Measurements from ENCODE around the gene INTS11. TPM values are rescaled to one million over a fixed set of nuclear protein-coding genes. Genes with fewer than 3 reads are reported as not detected.

INTS11 gene
- total RNA-seq, 1 experiment from 2014 or later: 161 TPM

GRCh38 chr1:1264868-1265272 lies 59.6 kb downstream of the INTS11 start:
- H3K4me2 ChIP-seq (ENCODE audit: low read length): no peak overlapping the region
- ChIA-PET CTCF (interaction anchor here (0.6 kb wide), 1 partner anchor 14 kb away, joined by 3 read pairs; no protein-coding TSS in a partner anchor), POLR2A (no interaction called here), RAD21 (ENCODE audit: low non-redundant PET in 1 of 2, low total read pairs in 2 of 2, uncharacterized antibody in 2 of 2, unreplicated experiment in 2 of 2) (no interaction called here)
- no peak overlapping the region for H3K4me3 ChIP-seq (replicated peaks in 1 of 2; ENCODE audit: low read depth in 1 of 2, low read length in 2 of 2)
- peaks cover 54% of the 10 kb centered on the region for H3K79me2 ChIP-seq (ENCODE audit: insufficient read depth, low read length)
- H3K9ac ChIP-seq (ENCODE audit: low read length): no peak overlapping the region
- DNase-seq (ENCODE audit: low read depth, low spot score) (no peak), ATAC-seq (peak; percentile 59)
- no peak for TF ChIP-seq CBX3 (IDR thresholded peaks at IDR 0.05; ENCODE audit: low read depth)
- peak in 2 of 3 experiments; percentile 38 to 53; a peak in 3 of 6 replicates for TF ChIP-seq CTCF (IDR thresholded peaks at IDR 0.05 in 2 of 3, conservative IDR thresholded peaks at IDR 0.05 in 1 of 3; ENCODE audit: borderline replicate concordance in 1 of 3, insufficient read depth in 1 of 3, low read depth in 2 of 3, low read length in 2 of 3)
- TF ChIP-seq ZNF274 (IDR thresholded peaks at IDR 0.05; ENCODE audit: low read depth, low read length): no peak
- peaks cover 19 to 36% of the 10 kb centered on the region in 2 experiments; a peak in 3 of 4 replicates for H3K36me3 ChIP-seq (ENCODE audit: control insufficient read depth in 1 of 2, insufficient read depth in 2 of 2, low read length in 2 of 2)
- H2AFZ ChIP-seq (ENCODE audit: low read depth, low read length, poor library complexity, severe bottlenecking): no peak overlapping the region
- no peaks in the 10 kb centered on the region for H3K27me3 ChIP-seq (ENCODE audit: insufficient read depth, low read length)
- H3K9me3 ChIP-seq (ENCODE audit: control insufficient read depth in 1 of 2, insufficient read depth in 1 of 2, low read depth in 1 of 2, low read length in 2 of 2): no peaks in the 10 kb centered on the region
- H3K27ac ChIP-seq (ENCODE audit: low read depth, low read length): no peak overlapping the region
- no peaks in the 10 kb centered on the region for H3K9me2 ChIP-seq (ENCODE audit: insufficient read depth)
- intact Hi-C loops (cut with micrococcal nuclease): no loop called here
- no TSS peak for BruUV-seq (replicated peaks)
- H3K4me1 ChIP-seq (ENCODE audit: control insufficient read depth in 1 of 2, insufficient read depth in 2 of 2, low read length in 2 of 2): peaks cover 0 to 5% of the 10 kb centered on the region in 2 experiments; a peak in 1 of 4 replicates
- H4K20me1 ChIP-seq (ENCODE audit: insufficient read depth): no peaks in the 10 kb centered on the region

GRCh38 chr1:1264026-1264425 lies 60.4 kb downstream of the INTS11 start:
- Histone ChIP-seq H4K20me1 (ENCODE audit: insufficient read depth) (no peaks in the 10 kb centered on the region), H3K79me2 (ENCODE audit: insufficient read depth, low read length) (peaks cover 50% of the 10 kb centered on the region), H3K4me3 (replicated peaks in 1 of 2; ENCODE audit: low read depth in 1 of 2, low read length in 2 of 2) (no peak overlapping the region), H3K9ac (ENCODE audit: low read length) (no peak overlapping the region), H3K27me3 (ENCODE audit: insufficient read depth, low read length) (no peaks in the 10 kb centered on the region), H3K4me1 (ENCODE audit: control insufficient read depth in 1 of 2, insufficient read depth in 2 of 2, low read length in 2 of 2) (peaks cover 0 to 5% of the 10 kb centered on the region in 2 experiments; a peak in 1 of 4 replicates), H3K9me3 (ENCODE audit: control insufficient read depth in 1 of 2, insufficient read depth in 1 of 2, low read depth in 1 of 2, low read length in 2 of 2) (no peaks in the 10 kb centered on the region), H3K4me2 (ENCODE audit: low read length) (no peak overlapping the region), H3K27ac (ENCODE audit: low read depth, low read length) (no peak overlapping the region), H3K9me2 (ENCODE audit: insufficient read depth) (no peaks in the 10 kb centered on the region), H3K36me3 (ENCODE audit: control insufficient read depth in 1 of 2, insufficient read depth in 2 of 2, low read length in 2 of 2) (peaks cover 21 to 39% of the 10 kb centered on the region in 2 experiments; a peak in 3 of 4 replicates), H2AFZ (ENCODE audit: low read depth, low read length, poor library complexity, severe bottlenecking) (no peak overlapping the region)
- ChIA-PET RAD21 (ENCODE audit: low non-redundant PET in 1 of 2, low total read pairs in 2 of 2, uncharacterized antibody in 2 of 2, unreplicated experiment in 2 of 2) (no interaction called here), POLR2A (no interaction called here), CTCF (no interaction called here)
- intact Hi-C loops (cut with micrococcal nuclease): no loop called here
- no peak for DNase-seq (ENCODE audit: low read depth, low spot score)
- BruUV-seq (replicated peaks): no TSS peak
- no peak for ATAC-seq
- TF ChIP-seq CEBPB (IDR thresholded peaks at IDR 0.05; ENCODE audit: low read depth) (no peak), ZNF274 (IDR thresholded peaks at IDR 0.05; ENCODE audit: low read depth, low read length) (no peak), FOSL1 (IDR thresholded peaks at IDR 0.05; ENCODE audit: low read depth) (no peak), CTCF (IDR thresholded peaks at IDR 0.05 in 2 of 3, conservative IDR thresholded peaks at IDR 0.05 in 1 of 3; ENCODE audit: borderline replicate concordance in 1 of 3, insufficient read depth in 1 of 3, low read depth in 2 of 3, low read length in 2 of 3) (no peak), TCF7L2 (IDR thresholded peaks at IDR 0.05; ENCODE audit: borderline replicate concordance, extremely low read depth, insufficient read depth, insufficient read length) (no peak), SRF (IDR thresholded peaks at IDR 0.05; ENCODE audit: low read depth) (no peak), SP1 (IDR thresholded peaks at IDR 0.05; ENCODE audit: low read depth) (no peak), REST (IDR thresholded peaks at IDR 0.05; ENCODE audit: low read depth) (no peak)

Measured in HCT116 (cell line).